GM18511 (cell line): ENCODE measurements around the gene STAMBPL1.

ENCODE experiments used
- ATAC-seq: cut with Tn5 transposase; IDR thresholded peaks from one replicate; pipeline ENCODE4 v1.9.1; 2021; ENCODE audit warnings: mild to moderate bottlenecking, moderate library complexity; ENCODE audit not compliant: unreplicated experiment

The STAMBPL1 gene

GRCh38 chr10:88946200-88946599 is 66.2 kb downstream of the STAMBPL1 start:
- ATAC-seq, result no peak

- no peak for ATAC-seq
These were observed 67.0 kb downstream of the STAMBPL1 start for GRCh38 chr10:88946965-88947590.

- ATAC-seq, result no peak
These were observed 69.0 kb downstream of the STAMBPL1 start for GRCh38 chr10:88949051-88949450.

- no peak for ATAC-seq
These were observed 70.1 kb downstream of the STAMBPL1 start for GRCh38 chr10:88949912-88950837.

- ATAC-seq, result no peak
These were observed 72.6 kb downstream of the STAMBPL1 start, which contains the start of gene ACTA2 for GRCh38 chr10:88952647-88953111. Gene ACTA2, minus strand, starts transcription at chr10:88952773. Its CDS starts 3,843 bp downstream, at chr10:88948930.

- no peak for ATAC-seq
These were observed 73.6 kb downstream of the STAMBPL1 start for GRCh38 chr10:88953662-88954061.

GRCh38 chr10:88954458-88955083 is 74.5 kb downstream of the STAMBPL1 start:
- ATAC-seq, result no peak

- ATAC-seq, result no peak
These were observed 77.3 kb downstream of the STAMBPL1 start for GRCh38 chr10:88957381-88957780.

- no peak for ATAC-seq
These were observed 78.7 kb downstream of the STAMBPL1 start for GRCh38 chr10:88958721-88959120.

- ATAC-seq, result no peak
These were observed 80.8 kb downstream of the STAMBPL1 start for GRCh38 chr10:88960802-88961201.

GRCh38 chr10:88961266-88961665 is 81.2 kb downstream of the STAMBPL1 start:
- no peak for ATAC-seq

- ATAC-seq, result no peak
These were observed 82.3 kb downstream of the STAMBPL1 start for GRCh38 chr10:88962336-88962735.

- no peak for ATAC-seq
These were observed 83.3 kb downstream of the STAMBPL1 start for GRCh38 chr10:88963318-88963717.

- ATAC-seq, result no peak
These were observed 84.3 kb downstream of the STAMBPL1 start for GRCh38 chr10:88964360-88964759.

- ATAC-seq, result no peak
These were observed 84.9 kb downstream of the STAMBPL1 start for GRCh38 chr10:88964869-88965415.

- no peak for ATAC-seq
These were observed 86.8 kb downstream of the STAMBPL1 start for GRCh38 chr10:88966797-88967196.

GRCh38 chr10:88968391-88968790 is 88.3 kb downstream of the STAMBPL1 start:
- no peak for ATAC-seq

GRCh38 chr10:88971221-88972061 is 91.4 kb downstream of the STAMBPL1 start:
- ATAC-seq, result no peak
